DMS153 treated with DMSO at 0.1 percent for 48 hours (cell line): ENCODE measurements around the gene TMEM266.
"Not testable (repeated sequence)": the region's sequence is repeated elsewhere in the genome, so short reads cannot be mapped to it uniquely, and the experiment has no call there.

Experiments used
- DNase-seq: peaks from one replicate; lab custom pipeline; 2025; ENCODE audit not compliant: unreplicated experiment; lab: John Stamatoyannopoulos, UW

The TMEM266 gene, protein sequence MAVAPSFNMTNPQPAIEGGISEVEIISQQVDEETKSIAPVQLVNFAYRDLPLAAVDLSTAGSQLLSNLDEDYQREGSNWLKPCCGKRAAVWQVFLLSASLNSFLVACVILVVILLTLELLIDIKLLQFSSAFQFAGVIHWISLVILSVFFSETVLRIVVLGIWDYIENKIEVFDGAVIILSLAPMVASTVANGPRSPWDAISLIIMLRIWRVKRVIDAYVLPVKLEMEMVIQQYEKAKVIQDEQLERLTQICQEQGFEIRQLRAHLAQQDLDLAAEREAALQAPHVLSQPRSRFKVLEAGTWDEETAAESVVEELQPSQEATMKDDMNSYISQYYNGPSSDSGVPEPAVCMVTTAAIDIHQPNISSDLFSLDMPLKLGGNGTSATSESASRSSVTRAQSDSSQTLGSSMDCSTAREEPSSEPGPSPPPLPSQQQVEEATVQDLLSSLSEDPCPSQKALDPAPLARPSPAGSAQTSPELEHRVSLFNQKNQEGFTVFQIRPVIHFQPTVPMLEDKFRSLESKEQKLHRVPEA

DNA sequence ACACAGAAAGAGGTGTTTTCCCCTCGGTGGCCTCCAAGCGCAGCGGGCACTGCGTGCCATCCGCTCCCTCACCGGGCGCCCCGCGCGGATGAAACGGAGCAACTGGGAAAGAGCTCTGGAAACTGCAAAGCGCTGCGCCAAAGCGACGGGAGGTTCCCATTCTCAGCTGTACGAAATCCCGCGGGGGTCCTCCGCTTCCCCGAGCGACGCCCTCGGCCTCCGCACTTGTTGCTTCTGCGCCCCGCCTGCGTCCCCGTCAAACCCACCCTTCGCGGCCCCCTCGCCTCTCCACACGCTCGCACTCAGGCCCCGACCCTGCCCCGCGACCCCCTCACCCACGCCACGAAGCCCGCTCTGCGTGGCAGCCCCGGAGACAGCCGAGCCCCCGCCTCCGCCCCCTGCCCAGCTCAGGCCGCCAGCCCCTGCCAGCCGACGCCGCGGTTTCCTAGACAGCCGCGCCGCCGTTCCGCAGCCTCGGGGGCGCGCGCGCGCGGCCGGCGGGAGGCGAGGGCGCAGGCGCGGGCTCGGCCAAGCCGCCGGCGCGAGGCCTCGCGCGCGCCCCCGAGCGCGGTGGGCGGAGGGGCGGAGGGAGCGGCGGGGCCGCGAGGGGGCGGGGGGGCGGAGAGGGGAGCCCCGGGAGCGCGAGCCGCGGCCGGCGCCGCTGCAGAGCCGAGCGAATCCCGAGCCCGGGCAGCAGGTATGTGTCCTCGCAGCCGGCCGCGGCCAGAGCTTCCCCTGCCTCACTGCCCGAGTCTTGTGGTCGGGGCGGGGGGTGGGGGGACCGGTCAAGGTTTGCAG is at the start of gene TMEM266:
Gene TMEM266 (plus strand): TSS at position 666 of the 798 bp plus-strand sequence. CDS start 74,279 bp downstream, outside the sequence.
- DNase-seq: no peak

DNA sequence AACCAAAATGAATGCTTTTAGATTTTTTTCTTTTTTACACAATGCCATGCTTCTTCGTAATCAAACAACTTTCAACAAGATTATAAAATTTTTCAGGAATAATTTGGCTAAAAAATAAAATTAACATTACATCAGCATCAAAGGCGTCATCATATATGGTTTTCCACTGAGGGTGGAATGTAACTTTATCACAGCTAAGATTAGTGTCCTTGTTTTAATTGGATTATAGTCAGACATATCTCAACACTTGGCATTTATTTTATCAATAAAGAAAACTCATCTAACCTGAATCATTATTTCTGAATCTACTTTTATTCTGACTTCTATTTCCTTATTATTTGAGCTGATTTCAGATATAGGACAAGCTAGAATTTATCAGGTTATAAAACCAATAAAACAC is 49.2 kb upstream of the TMEM266 start:
- DNase-seq: no peak

DNA sequence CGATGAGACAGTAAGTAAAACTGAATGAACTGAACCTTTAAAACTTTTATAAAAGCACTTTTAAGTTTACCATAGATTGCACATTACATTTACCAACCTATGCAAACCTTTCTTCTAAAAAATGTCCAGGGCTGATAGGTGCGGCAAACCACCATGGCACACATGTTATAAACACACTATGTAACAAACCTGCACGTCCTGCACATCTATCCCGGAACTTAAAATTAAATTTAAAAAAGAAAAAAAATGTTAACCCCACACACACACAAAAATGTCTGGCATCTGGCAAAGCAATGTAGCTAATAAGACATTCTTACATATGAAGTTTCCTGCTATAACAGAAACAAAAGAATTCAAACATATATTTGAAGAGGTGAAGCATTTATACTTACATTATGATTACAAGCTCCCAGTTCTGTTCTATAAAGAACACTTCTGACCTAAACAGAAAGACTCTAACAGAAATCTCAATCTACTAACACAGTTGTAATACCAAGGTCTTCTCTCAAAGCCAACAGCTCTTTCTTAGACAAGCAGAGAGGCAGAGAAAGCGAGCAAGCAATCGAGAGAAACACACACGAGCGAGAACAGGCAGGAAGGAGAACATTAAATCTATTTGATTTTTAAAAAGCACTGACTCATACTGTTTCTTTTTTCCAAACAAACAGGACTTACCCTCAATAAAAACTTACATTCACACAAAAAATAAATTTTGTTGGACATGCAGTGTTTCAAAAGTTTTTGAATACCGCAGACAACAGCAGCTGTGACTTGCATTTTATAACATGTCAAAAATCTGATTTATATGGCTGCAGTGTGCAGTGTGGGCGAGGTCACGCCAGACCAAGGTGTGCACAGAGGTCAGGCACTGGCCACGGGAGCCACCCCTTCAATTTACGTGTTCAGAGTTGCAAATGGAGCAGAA is 47.9 kb upstream of the TMEM266 start, which contains the start of gene NRG4:
Gene NRG4 (minus strand): TSS at position 798 of the 925 bp plus-strand sequence. CDS start 1,194 bp downstream, outside the sequence.
- DNase-seq: no peak

DNA sequence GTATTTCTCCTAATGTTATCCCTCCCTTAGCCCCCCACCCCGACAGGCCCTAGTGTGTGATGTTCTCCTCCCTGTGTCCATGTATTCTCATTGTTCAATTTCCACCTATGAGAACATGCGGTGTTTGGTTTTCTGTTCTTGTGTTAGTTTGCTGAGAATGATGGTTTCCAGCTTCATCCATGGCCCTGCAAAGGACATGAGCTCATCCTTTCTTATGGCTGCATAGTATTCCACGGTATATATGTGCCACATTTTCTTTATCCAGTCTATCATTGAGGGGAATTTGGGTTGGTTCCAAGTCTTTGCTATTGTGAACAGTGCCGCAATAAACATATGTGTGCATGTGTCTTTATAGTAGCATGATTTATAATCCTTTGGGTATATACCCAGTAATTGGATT is 46.3 kb upstream of the TMEM266 start:
- not testable (repeated sequence) for DNase-seq

DNA sequence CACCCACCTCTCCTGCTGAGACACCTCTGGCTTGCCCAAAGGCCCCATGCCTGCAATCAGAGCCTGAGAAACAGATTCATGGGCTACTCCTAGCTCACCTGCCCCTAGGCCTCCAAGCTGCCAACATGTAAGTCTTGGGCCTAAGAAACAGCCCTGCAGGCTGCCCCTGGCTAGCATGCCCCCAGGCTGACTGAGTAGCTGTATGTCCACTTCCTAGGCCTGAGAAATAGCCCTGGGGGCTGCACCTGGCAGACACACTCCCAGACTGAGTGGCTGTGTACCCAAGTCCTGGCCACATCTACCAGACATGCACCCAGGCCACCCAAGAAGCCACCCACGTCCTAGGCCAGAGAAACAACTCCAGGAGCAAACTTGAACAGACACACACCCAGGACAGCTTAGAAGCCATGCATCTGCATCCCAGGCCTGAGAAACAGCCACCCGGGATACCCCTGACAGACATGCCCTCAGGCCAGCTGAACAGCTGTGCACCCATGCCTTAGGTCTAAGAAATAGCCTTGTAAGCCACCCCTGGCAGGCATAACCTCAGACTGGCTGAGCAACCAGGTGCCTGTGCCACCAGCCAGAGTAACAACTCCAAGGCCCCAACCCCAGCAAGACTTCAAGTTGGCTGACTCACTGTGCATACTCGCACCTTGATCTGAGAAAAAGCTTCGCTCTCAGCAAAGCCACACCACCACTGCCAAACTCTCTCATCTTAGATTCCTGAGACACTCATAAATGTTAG is 35.6 kb upstream of the TMEM266 start:
- DNase-seq: no peak

DNA sequence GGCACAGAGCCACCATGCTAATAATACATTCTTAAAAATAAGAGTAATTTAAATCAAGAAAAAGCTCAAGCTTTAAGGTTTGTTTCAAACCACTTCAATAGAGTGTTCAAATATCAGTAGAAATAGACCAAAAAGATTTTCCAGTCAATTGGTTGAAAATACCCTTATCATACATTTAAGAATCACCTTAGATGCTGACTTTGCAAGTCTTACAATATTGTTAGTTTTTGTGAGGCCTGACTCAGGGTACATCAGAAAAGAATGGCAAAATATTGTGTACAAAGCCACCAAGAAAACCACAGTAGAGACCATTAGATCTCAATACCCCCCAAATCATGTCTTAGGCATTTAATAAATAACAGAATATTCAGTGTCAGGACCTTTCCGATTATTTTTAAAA is 27.7 kb upstream of the TMEM266 start:
- no peak for DNase-seq

DNA sequence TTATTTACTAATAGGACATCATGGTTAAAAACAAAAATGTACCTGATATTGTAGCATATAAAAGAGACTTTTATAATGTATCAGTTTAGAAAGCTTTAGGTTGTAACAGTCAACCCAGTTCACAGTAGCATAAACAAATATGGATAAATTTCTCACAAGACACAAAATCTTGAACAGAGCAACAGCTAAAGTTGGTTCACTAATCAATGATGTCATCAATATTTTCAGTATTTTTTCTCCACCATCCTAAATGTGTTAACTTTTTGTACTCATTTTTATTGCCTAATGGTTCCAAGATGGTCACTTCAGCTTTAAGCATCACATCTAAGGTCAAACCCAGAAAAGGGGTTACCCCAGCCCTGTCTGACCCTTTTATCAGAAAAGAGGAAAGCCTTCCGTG is 26.3 kb upstream of the TMEM266 start:
- DNase-seq: no peak

DNA sequence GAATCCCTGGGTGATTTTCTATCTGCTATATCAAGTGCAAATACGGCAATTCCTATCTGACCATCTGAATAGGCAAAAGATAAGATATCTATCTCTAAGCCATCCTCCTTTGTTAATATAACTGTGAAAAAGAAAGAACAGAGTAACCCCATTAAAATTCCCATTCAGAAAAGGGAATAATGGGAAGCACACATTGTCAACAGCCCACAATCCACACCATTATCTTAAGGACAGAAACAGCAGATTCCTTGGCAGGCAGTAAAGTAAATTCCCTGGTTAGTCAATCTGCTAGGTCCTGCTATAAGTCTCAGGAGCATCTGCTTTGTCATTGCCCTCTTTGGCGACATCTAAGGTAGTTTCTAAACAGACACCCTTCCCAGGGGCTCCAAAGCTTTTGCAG is 25.7 kb upstream of the TMEM266 start:
- DNase-seq: no peak

DNA sequence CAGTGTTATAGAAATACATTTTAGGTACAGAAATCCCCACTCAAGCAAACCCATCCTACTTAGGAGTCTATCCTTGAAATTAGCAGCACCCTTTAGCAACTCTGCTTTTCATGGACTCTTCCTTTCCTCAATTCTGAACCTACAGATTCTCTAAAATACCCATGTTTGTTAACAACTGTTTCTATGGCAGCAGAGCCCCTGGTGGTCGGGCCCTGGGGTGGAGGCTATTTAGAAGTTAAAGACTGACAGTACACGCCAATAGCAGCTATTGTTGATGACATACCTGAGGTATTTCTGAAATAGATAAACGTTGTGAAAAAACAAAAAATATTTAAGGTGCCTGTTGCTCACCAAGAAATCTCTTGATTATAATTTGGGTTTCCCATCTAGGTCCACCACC is 24.2 kb upstream of the TMEM266 start:
- no peak for DNase-seq

DNA sequence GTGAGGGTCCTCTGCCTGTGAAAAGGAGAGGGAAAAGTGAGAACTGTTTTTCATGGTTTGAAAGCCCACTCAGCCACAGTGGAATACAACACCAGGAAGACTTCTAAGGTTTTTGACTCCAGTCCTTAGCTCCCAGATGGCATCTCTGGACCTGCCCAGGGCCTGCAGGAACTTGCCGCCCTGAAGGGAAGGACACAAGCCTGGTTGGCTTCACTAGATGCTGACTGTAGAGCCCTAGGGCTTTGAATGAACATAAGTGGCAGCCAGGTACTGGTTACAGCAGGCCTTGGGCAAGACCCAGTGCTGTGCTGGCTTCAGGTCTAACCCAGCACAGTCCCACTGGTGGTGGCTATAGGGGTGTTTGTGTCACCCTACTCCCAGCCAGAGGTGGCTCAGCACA is 21.3 kb upstream of the TMEM266 start:
- no peak for DNase-seq

DNA sequence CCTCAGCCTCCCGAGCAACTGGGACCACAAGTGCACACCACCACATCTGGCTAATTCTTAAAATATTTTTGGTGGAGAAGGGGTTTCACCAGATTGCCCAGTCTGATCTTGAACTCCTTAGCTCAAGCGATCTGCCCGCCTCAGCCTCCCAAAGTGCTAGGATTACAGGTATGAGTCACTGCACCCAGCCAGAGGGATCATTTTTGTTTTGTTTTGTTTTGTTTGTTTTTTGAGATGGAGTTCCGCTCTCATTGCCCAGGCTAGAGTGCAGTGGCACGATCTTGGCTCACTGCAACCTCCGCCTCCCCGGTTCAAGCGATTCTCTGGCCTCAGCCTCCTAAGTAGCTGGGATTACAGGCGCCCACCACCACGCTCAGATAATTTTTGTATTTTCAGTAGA is 5.6 kb upstream of the TMEM266 start:
- not testable (repeated sequence) for DNase-seq

DNA sequence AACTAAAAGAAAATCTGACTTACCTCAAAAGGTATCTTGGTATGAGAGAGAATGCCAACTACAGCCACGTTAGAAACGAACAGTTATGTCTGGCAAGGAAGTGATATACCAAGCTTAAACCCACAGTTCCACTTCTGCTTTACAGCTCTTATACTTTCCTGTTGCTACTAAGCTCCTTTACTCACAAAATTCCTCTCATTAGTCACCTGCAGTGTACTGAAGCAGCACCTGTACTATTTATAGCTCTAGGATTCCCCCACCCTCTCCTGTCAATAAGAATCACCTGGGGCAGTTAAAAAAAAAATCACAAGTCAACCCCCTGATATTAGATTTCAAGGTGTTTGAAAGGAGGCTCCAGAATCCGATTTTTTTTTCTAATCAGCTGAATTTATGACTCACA is 2.9 kb upstream of the TMEM266 start:
- DNase-seq: no peak

DNA sequence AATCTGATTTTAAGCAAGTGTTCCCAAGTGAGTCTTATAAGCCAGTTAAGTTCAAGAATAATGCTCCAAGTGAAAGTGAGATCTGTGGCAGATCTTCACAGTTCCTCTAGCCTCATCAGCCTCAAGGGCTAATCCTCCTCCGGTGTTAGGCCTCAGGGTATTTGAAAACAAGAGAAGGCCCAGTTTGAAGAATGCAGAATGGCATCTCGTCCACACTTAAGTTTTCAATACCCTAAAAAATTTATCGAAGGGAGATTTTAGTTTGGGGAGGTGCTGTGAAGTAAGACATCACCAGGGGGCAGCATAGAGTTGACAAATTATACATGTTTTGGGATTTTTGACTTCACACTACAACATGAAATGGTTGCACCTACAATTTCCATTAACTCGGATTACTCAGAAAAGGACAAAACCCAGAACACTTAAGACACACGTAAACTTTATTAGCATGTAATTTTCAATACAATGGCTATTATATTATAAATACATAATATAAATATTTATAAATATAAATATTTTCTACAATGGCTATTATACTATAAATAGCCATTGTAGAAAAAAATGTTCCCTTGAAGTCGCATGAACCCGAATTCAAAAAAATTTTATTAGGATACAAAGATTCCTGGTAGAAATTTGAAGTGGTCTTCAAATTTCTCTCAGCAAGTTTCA is 2.3 kb upstream of the TMEM266 start:
- DNase-seq: no peak

DNA sequence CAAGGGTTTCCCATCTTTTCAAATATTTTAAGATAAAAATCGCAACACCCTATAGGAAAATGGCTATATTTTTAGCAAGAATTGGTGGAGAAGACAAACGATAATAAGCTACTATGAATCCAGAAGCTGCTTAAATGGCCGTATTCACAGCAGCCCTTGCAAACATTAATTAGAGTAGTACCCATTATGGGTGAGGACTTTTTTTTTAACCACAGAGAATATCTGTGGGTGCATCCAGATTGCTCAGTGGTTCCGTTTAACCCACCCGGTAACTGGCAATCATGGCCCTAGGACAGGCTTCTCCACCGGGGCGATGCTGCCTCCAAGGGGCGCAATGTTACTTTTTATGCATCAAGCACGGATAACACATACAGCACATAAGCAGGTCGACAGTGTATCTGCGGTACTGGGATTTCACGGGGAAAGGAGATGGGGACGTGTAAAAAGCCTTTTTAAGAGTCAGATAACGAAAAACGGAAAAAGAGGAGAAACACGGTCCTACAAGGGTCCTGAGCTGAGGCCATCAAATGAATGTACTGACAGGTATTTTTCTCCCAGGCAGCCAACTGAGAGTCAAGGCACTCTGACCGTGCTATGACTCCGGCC is 968 bp upstream of the TMEM266 start:
- DNase-seq: no peak

DNA sequence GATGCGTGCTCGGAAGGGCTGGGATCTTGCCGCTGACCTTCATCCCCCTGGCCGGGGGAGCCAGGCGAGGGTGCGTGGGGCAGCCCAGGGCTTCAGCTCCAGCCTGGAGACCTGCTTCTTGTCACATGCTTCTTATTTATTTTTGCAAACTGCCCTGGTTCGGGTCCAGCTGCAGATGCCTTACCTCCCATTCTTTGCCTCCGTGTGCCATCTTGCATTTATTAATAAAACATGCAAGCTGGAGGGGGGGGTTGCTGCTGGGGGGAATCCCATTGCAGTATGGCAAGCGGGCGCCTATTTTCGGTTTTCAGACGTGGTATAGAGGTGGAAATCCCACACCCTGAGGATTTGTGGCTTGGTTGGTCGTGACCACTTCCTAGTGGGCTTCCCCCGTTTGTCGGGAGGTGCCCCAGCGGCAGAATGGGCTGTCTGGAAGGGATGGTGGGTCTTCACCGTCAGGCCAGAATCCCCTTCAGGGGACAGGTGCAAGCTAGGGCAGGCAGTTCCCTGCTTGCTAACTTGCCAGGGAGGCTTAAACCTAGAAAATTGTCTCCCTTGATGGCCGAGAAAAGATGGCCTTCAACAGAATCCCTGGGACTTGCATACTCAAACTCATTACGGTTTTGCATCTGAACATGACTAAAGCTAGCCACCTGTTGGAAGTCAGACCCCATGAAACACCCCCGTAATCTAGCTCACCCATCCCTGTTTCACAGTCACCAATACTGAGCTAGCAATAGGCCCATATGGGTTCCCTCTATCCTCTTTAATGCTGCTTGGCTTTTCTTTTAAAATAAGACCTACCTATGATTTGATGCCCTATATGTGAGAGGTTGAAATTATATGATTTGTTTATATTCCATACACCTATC is 569 bp downstream of the TMEM266 start:
- DNase-seq: no peak

DNA sequence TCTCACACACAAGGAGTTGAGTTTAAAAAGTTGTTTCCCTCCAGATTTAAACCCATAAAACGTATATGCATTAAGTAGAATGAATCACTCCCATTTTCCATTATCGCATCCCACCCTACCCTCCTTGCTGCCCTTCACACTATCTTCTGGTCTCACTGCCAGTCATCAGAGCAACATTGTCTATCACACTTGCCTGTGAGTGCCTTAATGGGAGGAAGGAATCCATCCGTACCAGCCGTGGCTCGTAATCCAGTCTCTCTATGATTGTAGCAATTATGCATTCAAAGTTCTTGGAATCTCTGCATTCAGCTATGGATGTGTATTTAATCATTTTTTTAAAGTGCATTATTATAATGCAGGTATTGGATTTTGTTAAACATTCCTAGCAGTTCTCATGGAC is 1.9 kb downstream of the TMEM266 start:
- no peak for DNase-seq

DNA sequence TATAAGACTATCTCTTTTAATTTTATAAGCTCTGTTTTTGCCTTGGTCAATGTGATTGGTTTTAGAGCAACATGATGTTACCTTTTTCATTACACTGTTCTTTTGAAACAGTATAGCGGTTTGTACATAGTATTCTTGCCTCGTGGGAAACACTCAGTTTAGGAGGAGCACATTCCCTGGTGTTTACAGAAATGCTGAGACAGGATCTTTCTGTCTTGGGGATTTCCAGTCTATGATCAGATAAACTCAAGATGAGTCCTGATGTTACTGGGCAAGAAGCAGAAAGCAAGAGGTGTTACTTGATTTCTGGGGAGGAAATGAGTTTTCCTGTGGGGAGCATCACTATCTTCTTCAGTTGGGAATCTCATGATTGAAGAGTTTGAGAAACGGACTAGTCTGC is 2.5 kb downstream of the TMEM266 start:
- no peak for DNase-seq

DNA sequence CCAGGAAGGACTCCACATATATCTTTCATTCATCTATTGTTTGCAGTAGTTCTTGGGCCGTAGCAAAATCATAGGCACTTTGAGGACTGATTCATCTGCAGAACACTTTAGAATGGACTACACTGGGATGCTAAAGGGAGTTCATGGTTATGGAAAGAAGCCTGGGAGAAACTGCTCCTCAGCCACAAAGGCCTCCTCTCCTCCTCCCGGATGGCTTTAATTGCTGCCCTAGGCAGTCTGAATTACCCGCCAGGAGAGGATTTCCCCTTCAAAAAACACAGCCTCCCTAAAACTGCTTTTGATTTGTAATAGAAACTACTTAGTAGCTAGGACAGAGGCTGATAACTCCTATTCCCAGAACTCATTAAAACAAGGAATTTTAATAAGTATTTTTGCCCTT is 4.6 kb downstream of the TMEM266 start:
- DNase-seq: no peak
